BJ (cell line): Measurements from ENCODE around the gene MAPK6. TPM values are rescaled to one million over a fixed set of nuclear protein-coding genes. Genes with fewer than 3 reads are reported as not detected.

Source experiments
- CTCF ChIA-PET: fragments of 350-600 bp; formaldehyde crosslinking; extraction: SDS; loops from one replicate; lab custom pipeline; 2021; ENCODE audit warnings: antibody characterized with exemption, inconsistent platforms; lab: Yijun Ruan, JAX
- POLR2A ChIA-PET: fragments of 300-600 bp; sonication (Branson Sonifier 250); formaldehyde crosslinking; extraction: SDS; loops from one replicate; lab custom pipeline; 2021; ENCODE audit warnings: antibody characterized with exemption; lab: Charles Lee
- DNase-seq: peaks from one replicate; pipeline ENCODE4 v3.0.0-alpha.2; 2011; ENCODE audit warnings: low read depth
- H3K27me3 ChIP-seq: 2 replicates; pipeline ENCODE4 v1.6.0; 2011; ENCODE audit warnings: low read length; ENCODE audit not compliant: control insufficient read depth, insufficient read depth
- H3K36me3 ChIP-seq: 2 replicates; pipeline ENCODE4 v1.5.1; 2011; ENCODE audit warnings: low read length; ENCODE audit not compliant: control insufficient read depth, insufficient read depth
- H3K4me3 ChIP-seq: 2 replicates; pipeline ENCODE4 v1.5.1; 2011; ENCODE audit warnings: low read depth, mild to moderate bottlenecking, control low read depth, low read length
- CTCF ChIP-seq: IDR thresholded peaks from 2 replicates; pipeline ENCODE4 v1.5.1; 2011; ENCODE audit warnings: low read depth, mild to moderate bottlenecking, control low read depth, inconsistent platforms, low read length, moderate library complexity; ENCODE audit not compliant: insufficient read depth
- polyA plus RNA-seq: library from polyadenylated mRNA; depleted of rRNA; stranded (reverse); fragments of >200 nt; gene quantifications from 2 replicates; pipeline ENCODE4 v1.2.3, GENCODE V29; 2011

MAPK6 gene
- polyA plus RNA-seq, 1 experiment = 21.2 TPM

- H3K4me3 ChIP-seq = peak overlapping the region; percentile 56; the same call in 1 of the 2 replicates
- no peak for TF ChIP-seq CTCF
- peaks cover 1% of the 10 kb centered on the region; the same call in 1 of the 2 replicates for H3K36me3 ChIP-seq
- ChIA-PET POLR2A (interaction anchor here (0.6 kb wide), 1 partner anchor 12 kb away, joined by 3 read pairs; no protein-coding TSS in a partner anchor), CTCF (interaction anchor here (0.6 kb wide), 1 partner anchor 72 kb away, joined by 3 read pairs; no protein-coding TSS in a partner anchor)
- H3K27me3 ChIP-seq = no peaks in the 10 kb centered on the region
- DNase-seq = no peak
Measured at GRCh38 chr15:52021892-52022540, 3.0 kb downstream of the MAPK6 start.

- no peak for TF ChIP-seq CTCF
- ChIA-PET CTCF (no interaction called here), POLR2A (no interaction called here)
- peaks cover 1% of the 10 kb centered on the region; the same call in 1 of the 2 replicates for H3K36me3 ChIP-seq
- DNase-seq = no peak
- H3K4me3 ChIP-seq = no peak overlapping the region
- no peaks in the 10 kb centered on the region for H3K27me3 ChIP-seq
Measured at GRCh38 chr15:52023169-52023922, 4.3 kb downstream of the MAPK6 start.

- CTCF ChIA-PET = no interaction called here
- DNase-seq = no peak
- Histone ChIP-seq H3K4me3 (no peak overlapping the region), H3K36me3 (peaks cover 2% of the 10 kb centered on the region; the same call in 1 of the 2 replicates), H3K27me3 (no peaks in the 10 kb centered on the region)
- TF ChIP-seq CTCF = no peak
- POLR2A ChIA-PET = no interaction called here
Measured at GRCh38 chr15:52028431-52029093, 9.5 kb downstream of the MAPK6 start.

GRCh38 chr15:52030010-52030409 lies 11.0 kb downstream of the MAPK6 start:
- DNase-seq = no peak
- Histone ChIP-seq H3K4me3 (no peak overlapping the region), H3K36me3 (peaks cover 2% of the 10 kb centered on the region; the same call in 1 of the 2 replicates), H3K27me3 (no peaks in the 10 kb centered on the region)
- POLR2A ChIA-PET = no interaction called here
- CTCF ChIA-PET = interaction anchor here (1.3 kb wide), 1 partner anchor 8 kb away, joined by 3 read pairs; no protein-coding TSS in a partner anchor
- TF ChIP-seq CTCF = no peak
